Measurements from ENCODE around the gene CLDN24. TPM values are rescaled to one million over a fixed set of nuclear protein-coding genes. Genes with fewer than 3 reads are reported as not detected.

CLDN24 gene
- total RNA-seq, 4 donors from 2014 or later, result not detected

DNA sequence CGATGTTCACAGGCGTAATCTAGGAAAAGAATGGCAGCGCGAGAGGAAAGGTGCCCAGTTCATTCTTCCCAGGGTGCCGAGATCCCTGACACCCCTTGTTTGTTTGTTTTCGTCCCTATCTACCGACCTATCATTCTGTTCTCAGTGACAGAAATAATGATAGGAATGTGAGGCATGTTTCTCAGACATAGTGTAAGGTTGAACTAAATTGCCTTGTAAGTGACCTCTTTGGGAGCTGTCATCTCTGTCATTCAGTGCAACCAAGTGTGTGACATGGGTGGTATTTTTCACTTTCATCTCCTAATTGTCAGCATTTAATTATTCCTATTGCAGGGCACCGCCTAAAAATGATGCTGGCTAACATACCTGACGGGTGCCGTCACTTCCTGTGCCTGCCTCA lies 26.5 kb downstream of the CLDN24 start:
- DNase-seq (ENCODE audit: low spot score in 2 of 2), result no peak
- no peak for TF ChIP-seq POLR2A (IDR thresholded peaks at IDR 0.05)
- TF ChIP-seq, protein P1, sequence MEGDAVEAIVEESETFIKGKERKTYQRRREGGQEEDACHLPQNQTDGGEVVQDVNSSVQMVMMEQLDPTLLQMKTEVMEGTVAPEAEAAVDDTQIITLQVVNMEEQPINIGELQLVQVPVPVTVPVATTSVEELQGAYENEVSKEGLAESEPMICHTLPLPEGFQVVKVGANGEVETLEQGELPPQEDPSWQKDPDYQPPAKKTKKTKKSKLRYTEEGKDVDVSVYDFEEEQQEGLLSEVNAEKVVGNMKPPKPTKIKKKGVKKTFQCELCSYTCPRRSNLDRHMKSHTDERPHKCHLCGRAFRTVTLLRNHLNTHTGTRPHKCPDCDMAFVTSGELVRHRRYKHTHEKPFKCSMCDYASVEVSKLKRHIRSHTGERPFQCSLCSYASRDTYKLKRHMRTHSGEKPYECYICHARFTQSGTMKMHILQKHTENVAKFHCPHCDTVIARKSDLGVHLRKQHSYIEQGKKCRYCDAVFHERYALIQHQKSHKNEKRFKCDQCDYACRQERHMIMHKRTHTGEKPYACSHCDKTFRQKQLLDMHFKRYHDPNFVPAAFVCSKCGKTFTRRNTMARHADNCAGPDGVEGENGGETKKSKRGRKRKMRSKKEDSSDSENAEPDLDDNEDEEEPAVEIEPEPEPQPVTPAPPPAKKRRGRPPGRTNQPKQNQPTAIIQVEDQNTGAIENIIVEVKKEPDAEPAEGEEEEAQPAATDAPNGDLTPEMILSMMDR (IDR thresholded peaks at IDR 0.05), result no peak
- intact Hi-C loops (cut with DNase I; ENCODE audit: low total_unique reads), result no loop called here
- no peak overlapping the region for H3K4me3 ChIP-seq (ENCODE audit: low read depth, poor library complexity, severe bottlenecking)
- WGBS, 2 donors, result 91 to 97% methylated on average over 10 of the region's 10 CpGs

DNA sequence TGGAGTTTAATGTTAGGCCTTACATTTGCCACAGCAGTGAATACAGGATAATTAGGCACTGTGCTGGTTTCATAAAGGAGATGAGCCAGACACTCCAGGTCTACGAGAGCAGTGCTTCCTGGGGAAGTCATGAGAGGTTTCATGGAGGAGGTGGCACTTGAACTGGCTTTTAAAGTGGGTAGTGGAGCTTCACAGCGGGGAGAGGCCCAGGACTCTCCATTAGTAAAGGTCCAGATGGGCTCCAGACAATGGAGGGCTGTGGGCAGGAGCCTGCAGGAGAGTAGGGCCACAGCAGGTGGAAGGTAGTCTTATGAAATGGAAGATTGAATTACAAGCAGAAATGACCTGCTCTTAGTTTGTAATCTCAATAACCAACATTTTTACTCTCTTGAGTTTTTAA lies 31.2 kb downstream of the CLDN24 start:
- 93 to 95% methylated on average over 2 of the region's 2 CpGs for WGBS, 2 donors
- DNase-seq (ENCODE audit: low spot score in 2 of 2), result no peak
- H3K4me3 ChIP-seq (ENCODE audit: low read depth, poor library complexity, severe bottlenecking), result no peak overlapping the region

DNA sequence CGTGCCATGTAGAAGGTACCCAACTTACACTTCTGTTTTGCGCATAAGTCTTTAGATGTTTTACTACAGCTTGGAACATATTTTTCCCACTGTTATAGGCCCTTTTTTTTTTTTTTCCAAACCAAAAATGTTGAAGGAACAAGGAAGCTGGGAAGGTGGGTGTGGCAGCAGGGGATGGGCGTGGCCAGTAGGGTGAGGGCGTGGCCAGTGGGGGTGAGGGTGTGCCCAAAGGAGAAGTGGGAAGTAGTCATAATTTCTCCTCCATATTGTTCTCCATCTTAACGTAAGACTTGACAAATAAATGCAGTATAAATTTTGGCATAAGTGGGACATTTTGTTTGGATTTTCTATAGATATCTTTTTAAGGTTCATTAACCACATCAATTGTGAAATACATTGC lies 32.5 kb downstream of the CLDN24 start:
- DNase-seq (ENCODE audit: low spot score in 2 of 2), result no peak
- intact Hi-C loops (cut with DNase I; ENCODE audit: low total_unique reads), result no loop called here
- H3K4me3 ChIP-seq (ENCODE audit: low read depth, poor library complexity, severe bottlenecking), result no peak overlapping the region
- TF ChIP-seq POLR2A (IDR thresholded peaks at IDR 0.05), result no peak
- TF ChIP-seq, protein P1 (IDR thresholded peaks at IDR 0.05), result no peak
- WGBS, 2 donors, result 91 to 92% methylated on average over 5 of the region's 5 CpGs

More for the DNA sequence above, 31.2 kb downstream of the CLDN24 start:
- TF ChIP-seq, protein P1 (IDR thresholded peaks at IDR 0.05), result no peak
- TF ChIP-seq POLR2A (IDR thresholded peaks at IDR 0.05), result no peak
- intact Hi-C loops (cut with DNase I; ENCODE audit: low total_unique reads), result no loop called here

DNA sequence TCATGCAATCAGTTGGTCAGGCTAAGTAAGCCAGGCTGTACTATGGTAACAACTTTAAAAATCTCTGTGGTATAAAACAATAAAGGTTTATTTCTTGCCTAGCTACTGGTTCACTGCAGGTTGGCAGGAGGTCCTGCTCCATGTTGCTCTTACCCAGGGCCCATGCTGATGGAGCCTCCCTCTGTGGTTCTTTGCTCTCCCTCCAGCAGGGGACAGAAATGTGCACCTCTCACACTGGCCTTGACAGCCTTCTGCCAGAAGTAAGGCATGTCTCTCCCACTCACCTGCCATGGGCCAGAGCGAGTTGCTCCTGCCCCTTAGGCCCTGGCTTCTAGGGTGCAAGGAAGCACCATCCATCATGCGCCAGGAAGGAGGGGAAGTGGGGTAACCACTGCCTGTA lies 33.3 kb downstream of the CLDN24 start:
- DNase-seq (ENCODE audit: low spot score in 2 of 2), result no peak
- H3K4me3 ChIP-seq (ENCODE audit: low read depth, poor library complexity, severe bottlenecking), result no peak overlapping the region
- WGBS, 2 donors, result 95 to 96% methylated on average over 2 of the region's 2 CpGs
- intact Hi-C loops (cut with DNase I; ENCODE audit: low total_unique reads), result no loop called here
- TF ChIP-seq, protein P1 (IDR thresholded peaks at IDR 0.05), result no peak
- TF ChIP-seq POLR2A (IDR thresholded peaks at IDR 0.05), result no peak

DNA sequence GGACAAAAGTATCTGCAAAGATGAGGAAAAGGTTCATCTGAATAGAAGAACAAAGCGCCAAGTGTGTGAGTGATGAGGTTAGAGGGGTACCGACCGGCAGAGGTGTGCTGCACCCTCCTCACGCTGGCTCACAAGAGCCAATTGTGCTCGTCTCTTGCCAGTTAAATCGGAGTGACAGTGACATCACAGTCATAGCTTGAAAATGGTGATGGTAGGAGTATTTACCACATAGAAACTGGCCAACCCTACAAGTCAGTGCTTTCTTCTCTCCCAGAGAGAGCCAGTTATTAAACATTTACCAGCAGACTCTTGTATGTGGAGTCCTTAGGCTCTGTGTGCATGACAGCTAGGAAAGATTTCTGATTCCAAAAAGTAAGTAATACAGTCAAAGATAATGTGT lies 34.5 kb downstream of the CLDN24 start:
- intact Hi-C loops (cut with DNase I; ENCODE audit: low total_unique reads), result no loop called here
- WGBS, 2 donors, result 95 to 96% methylated on average over 6 of the region's 6 CpGs

DNA sequence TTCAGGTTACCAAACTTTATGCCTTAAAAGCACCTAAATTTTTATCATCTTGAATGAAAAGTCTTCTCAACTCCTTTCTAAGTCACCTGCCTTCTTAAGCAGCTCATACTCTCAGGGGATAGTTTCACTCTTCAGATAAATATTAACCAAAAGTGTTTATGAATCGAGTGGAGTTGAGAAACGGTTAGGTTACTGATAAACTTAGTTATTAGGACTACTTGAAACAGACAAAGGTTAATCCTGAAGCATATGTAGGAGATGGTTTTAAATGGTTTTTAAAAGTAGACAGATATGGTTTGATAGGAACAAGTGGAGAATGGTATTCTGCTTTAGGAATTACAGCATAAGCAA lies 34.9 kb downstream of the CLDN24 start:
- 90 to 91% methylated on average over 2 of the region's 2 CpGs for WGBS, 2 donors
- H3K4me3 ChIP-seq (ENCODE audit: low read depth, poor library complexity, severe bottlenecking), result no peak overlapping the region
- intact Hi-C loops (cut with DNase I; ENCODE audit: low total_unique reads), result no loop called here
- DNase-seq (ENCODE audit: low spot score in 2 of 2), result no peak
- TF ChIP-seq POLR2A (IDR thresholded peaks at IDR 0.05), result no peak
- TF ChIP-seq, protein P1 (IDR thresholded peaks at IDR 0.05), result no peak

More for the DNA sequence above, 34.5 kb downstream of the CLDN24 start:
- TF ChIP-seq, protein P1 (IDR thresholded peaks at IDR 0.05), result no peak
- no peak for TF ChIP-seq POLR2A (IDR thresholded peaks at IDR 0.05)
- no peak for DNase-seq (ENCODE audit: low spot score in 2 of 2)
- no peak overlapping the region for H3K4me3 ChIP-seq (ENCODE audit: low read depth, poor library complexity, severe bottlenecking)

All from lower leg skin (tissue), 4 donors.